Measurements from ENCODE around the gene LGALS1.

- no peak for TF ChIP-seq CTCF (IDR thresholded peaks at IDR 0.05; ENCODE audit: low read depth, low read length, missing input control)
- TF ChIP-seq TAF1 (conservative IDR thresholded peaks at IDR 0.05) = no peak
- TF ChIP-seq, protein P1, sequence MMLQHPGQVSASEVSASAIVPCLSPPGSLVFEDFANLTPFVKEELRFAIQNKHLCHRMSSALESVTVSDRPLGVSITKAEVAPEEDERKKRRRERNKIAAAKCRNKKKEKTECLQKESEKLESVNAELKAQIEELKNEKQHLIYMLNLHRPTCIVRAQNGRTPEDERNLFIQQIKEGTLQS (IDR thresholded peaks at IDR 0.05) = no peak
Measured at GRCh38 chr22:37655252-37655563, 20.2 kb upstream of the LGALS1 start.
